T-helper 2 cell treated with Interferon-gamma antibody and Interleukin-4, amounts not matched to agents 5 μg/mL and 100 μg/mL, for 36 hours (primary cell): ENCODE data around the gene TLCD2.
"Not testable (repeated sequence)": the region's sequence is repeated elsewhere in the genome, so short reads cannot be mapped to it uniquely, and the experiment has no call there.

Experiments used
- DNase-seq: peaks from one replicate; pipeline ENCODE4 v3.0.0; 2021; ENCODE audit warnings: low spot score
- H3K27ac Mint-ChIP-seq: one replicate; pipeline ENCODE4 v1.8.0; 2021; ENCODE audit warnings: mild to moderate bottlenecking, mixed read lengths
- H3K27me3 Mint-ChIP-seq: one replicate; pipeline ENCODE4 v1.8.0; 2021; ENCODE audit warnings: low read depth, mixed read lengths
- H3K36me3 Mint-ChIP-seq: one replicate; pipeline ENCODE4 v1.8.0; 2021; ENCODE audit warnings: low read depth, mixed read lengths
- H3K4me1 Mint-ChIP-seq: one replicate; pipeline ENCODE4 v1.8.0; 2021; ENCODE audit warnings: low read depth, mixed read lengths
- H3K4me3 Mint-ChIP-seq: one replicate; pipeline ENCODE4 v1.8.0; 2022; ENCODE audit warnings: mild to moderate bottlenecking, moderate library complexity, mixed read lengths
- H3K9me3 Mint-ChIP-seq: one replicate; pipeline ENCODE4 v1.8.0; 2021; ENCODE audit warnings: mixed read lengths

Gene TLCD2

GRCh38 chr17:1727876-1728630 lies 17.9 kb upstream of the TLCD2 start:
- no peaks in the 10 kb centered on the region for H3K9me3 Mint-ChIP-seq
- H3K27ac Mint-ChIP-seq, result no peak overlapping the region
- no peaks in the 10 kb centered on the region for H3K27me3 Mint-ChIP-seq
- no peak overlapping the region for H3K4me3 Mint-ChIP-seq
- peaks cover 10% of the 10 kb centered on the region for H3K4me1 Mint-ChIP-seq
- DNase-seq, result no peak
- peaks cover 16% of the 10 kb centered on the region for H3K36me3 Mint-ChIP-seq

DNA sequence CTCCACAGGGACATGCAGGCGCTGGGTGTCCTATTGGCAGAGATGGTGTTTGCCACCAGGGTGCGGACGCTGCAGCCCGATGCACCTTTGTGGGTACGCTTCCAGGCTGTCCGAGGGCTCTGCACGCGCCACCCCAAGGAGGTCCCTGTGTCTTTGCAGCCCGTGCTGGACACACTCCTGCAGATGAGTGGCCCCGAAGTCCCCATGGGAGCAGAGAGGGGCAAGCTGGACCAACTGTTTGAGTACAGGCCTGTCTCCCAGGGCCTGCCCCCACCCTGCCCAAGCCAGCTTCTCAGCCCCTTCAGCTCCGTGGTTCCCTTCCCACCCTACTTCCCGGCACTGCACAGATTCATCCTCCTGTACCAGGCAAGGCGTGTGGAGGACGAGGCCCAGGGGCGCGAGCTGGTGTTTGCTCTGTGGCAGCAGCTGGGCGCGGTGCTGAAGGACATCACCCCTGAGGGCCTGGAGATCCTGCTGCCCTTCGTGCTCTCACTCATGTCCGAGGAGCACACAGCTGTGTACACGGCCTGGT lies 17.1 kb upstream of the TLCD2 start:
- H3K27ac Mint-ChIP-seq, result no peak overlapping the region
- no peaks in the 10 kb centered on the region for H3K9me3 Mint-ChIP-seq
- H3K36me3 Mint-ChIP-seq, result peaks cover 17% of the 10 kb centered on the region
- DNase-seq, result no peak
- H3K27me3 Mint-ChIP-seq, result no peaks in the 10 kb centered on the region
- peaks cover 16% of the 10 kb centered on the region for H3K4me1 Mint-ChIP-seq
- no peak overlapping the region for H3K4me3 Mint-ChIP-seq

DNA sequence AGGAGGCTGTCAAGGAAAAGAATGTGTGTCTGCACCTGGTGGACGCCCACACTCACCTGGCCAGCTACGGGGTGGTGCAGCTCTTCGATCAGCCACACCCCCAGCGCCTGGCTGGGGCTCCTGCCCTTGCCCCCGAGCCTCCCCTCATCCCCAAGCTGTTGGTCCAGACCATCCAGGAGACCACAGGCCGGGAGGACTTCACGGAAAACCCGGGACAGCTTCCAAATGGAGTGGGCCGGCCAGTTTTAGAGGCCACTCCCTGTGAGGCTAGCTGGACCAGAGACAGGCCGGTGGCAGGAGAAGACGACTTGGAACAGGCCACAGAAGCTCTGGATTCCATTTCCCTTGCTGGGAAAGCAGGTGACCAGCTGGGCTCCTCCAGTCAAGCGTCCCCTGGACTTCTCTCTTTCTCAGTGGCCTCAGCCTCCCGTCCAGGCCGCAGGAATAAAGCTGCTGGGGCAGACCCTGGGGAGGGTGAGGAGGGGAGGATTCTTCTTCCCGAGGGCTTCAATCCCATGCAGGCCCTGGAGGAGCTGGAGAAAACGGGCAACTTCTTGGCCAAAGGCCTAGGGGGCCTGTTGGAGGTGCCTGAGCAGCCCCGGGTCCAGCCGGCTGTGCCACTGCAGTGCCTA lies 16.6 kb upstream of the TLCD2 start:
- Mint-ChIP-seq H3K36me3 (peaks cover 17% of the 10 kb centered on the region), H3K4me1 (peaks cover 16% of the 10 kb centered on the region), H3K9me3 (no peaks in the 10 kb centered on the region), H3K27me3 (no peaks in the 10 kb centered on the region), H3K4me3 (no peak overlapping the region), H3K27ac (no peak overlapping the region)
- DNase-seq, result no peak

DNA sequence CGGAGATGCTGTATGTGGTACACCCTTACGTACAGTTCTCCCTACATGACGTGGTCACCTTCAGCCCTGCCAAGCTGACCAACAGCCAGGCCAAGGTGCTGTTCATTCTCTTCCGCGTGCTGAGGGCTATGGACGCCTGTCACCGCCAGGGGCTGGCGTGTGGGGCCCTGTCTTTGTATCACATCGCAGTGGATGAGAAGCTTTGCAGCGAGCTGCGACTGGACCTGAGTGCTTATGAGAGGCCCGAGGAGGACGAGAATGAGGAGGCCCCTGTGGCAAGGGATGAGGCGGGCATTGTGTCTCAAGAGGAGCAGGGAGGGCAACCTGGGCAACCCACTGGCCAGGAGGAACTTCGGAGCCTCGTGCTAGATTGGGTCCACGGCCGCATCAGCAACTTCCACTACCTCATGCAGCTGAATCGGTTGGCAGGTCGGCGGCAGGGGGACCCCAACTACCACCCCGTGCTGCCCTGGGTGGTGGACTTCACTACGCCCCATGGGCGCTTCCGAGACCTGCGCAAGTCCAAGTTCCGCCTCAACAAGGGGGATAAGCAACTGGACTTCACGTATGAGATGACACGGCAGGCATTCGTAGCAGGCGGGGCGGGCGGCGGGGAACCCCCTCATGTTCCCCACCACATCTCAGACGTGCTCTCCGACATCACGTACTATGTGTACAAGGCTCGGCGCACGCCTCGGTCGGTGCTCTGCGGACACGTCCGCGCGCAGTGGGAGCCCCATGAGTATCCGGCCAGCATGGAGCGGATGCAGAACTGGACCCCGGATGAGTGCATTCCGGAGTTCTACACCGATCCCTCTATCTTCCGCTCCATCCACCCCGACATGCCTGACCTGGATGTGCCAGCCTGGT lies 15.7 kb upstream of the TLCD2 start:
- peak overlapping the region; percentile 71 for H3K27ac Mint-ChIP-seq
- peaks cover 17% of the 10 kb centered on the region for H3K36me3 Mint-ChIP-seq
- DNase-seq, result no peak
- H3K4me3 Mint-ChIP-seq, result peak overlapping the region; percentile 80
- no peaks in the 10 kb centered on the region for H3K27me3 Mint-ChIP-seq
- H3K4me1 Mint-ChIP-seq, result peaks cover 18% of the 10 kb centered on the region
- H3K9me3 Mint-ChIP-seq, result no peaks in the 10 kb centered on the region

- H3K27me3 Mint-ChIP-seq, result no peaks in the 10 kb centered on the region
- peaks cover 17% of the 10 kb centered on the region for H3K36me3 Mint-ChIP-seq
- peaks cover 23% of the 10 kb centered on the region for H3K4me1 Mint-ChIP-seq
- peak overlapping the region; percentile 71 for H3K27ac Mint-ChIP-seq
- H3K4me3 Mint-ChIP-seq, result peak overlapping the region; percentile 80
- H3K9me3 Mint-ChIP-seq, result no peaks in the 10 kb centered on the region
- DNase-seq, result no peak
These were observed 14.9 kb upstream of the TLCD2 start for GRCh38 chr17:1724869-1725641.

- H3K9me3 Mint-ChIP-seq, result no peaks in the 10 kb centered on the region
- H3K4me3 Mint-ChIP-seq, result peak within 1 kb of the TSS; percentile 80
- H3K36me3 Mint-ChIP-seq, result peaks cover 13% of the 10 kb centered on the region
- peaks cover 23% of the 10 kb centered on the region for H3K4me1 Mint-ChIP-seq
- H3K27ac Mint-ChIP-seq, result peak within 1 kb of the TSS; percentile 71
- no peaks in the 10 kb centered on the region for H3K27me3 Mint-ChIP-seq
- peak; percentile 89 for DNase-seq
These were observed 14.2 kb upstream of the TLCD2 start, which contains the start of gene WDR81 for GRCh38 chr17:1724351-1724868. TSS of gene WDR81 (plus strand) at chr17:1724704. CDS start at chr17:1724960, 256 bp downstream.

GRCh38 chr17:1722022-1722421 lies 11.8 kb upstream of the TLCD2 start:
- not testable (repeated sequence) for H3K27ac Mint-ChIP-seq, H3K4me3 Mint-ChIP-seq, H3K27me3 Mint-ChIP-seq, H3K36me3 Mint-ChIP-seq, DNase-seq, H3K9me3 Mint-ChIP-seq
- H3K4me1 Mint-ChIP-seq, result peaks cover 28% of the 10 kb centered on the region

GRCh38 chr17:1720856-1721386 lies 10.7 kb upstream of the TLCD2 start:
- Mint-ChIP-seq H3K27ac (no peak overlapping the region), H3K4me3 (peak overlapping the region; percentile 39)
- DNase-seq, result peak; percentile 58

DNA sequence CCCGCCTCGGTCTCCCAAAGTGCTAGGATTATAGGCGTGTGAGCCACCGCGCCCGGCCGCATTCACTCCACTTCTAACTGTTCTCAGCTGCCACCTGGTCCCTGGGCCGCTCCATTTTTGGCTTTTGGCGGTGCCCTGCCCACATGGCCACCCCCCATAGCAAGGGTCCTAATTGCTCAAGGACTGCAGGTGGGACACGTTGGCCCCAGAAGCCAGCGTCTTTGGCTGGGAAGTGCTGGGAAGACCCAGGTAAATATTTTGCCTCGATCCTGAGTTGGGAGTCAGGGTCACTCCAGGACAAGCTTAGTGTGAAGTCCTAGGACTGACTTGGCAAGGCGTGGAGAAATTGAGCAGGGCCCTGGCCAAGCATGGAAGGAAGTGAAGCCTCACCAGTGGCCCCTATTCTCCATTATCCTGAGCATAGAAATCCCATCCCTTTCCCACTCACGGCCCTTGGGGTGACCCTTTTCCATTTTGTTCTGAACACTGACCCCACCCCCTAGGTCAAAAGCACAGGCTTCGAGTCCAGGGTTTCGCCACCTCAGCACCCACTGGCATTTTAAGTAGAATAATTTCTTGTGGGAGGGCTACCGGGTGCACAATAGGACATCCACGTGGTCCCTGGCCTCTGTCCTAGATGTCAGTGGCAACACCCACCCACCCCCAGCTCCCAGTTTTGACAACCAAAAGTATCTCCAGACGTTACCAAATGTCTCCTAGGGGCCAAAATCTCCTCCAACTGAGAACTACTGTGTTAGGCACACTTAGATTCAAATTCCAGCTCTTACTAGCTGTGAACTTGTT lies 8.4 kb upstream of the TLCD2 start:
- H3K9me3 Mint-ChIP-seq, result no peaks in the 10 kb centered on the region
- peaks cover 5% of the 10 kb centered on the region for H3K27me3 Mint-ChIP-seq
- H3K36me3 Mint-ChIP-seq, result peaks cover 5% of the 10 kb centered on the region
- peak overlapping the region; percentile 99 for H3K27ac Mint-ChIP-seq
- H3K4me3 Mint-ChIP-seq, result peak overlapping the region; percentile 98
- no peak for DNase-seq
- peaks cover 32% of the 10 kb centered on the region for H3K4me1 Mint-ChIP-seq

More at GRCh38 chr17:1720856-1721386, 10.7 kb upstream of the TLCD2 start:
- no peaks in the 10 kb centered on the region for H3K27me3 Mint-ChIP-seq
- peaks cover 32% of the 10 kb centered on the region for H3K4me1 Mint-ChIP-seq
- H3K36me3 Mint-ChIP-seq, result peaks cover 6% of the 10 kb centered on the region
- H3K9me3 Mint-ChIP-seq, result no peaks in the 10 kb centered on the region

- H3K9me3 Mint-ChIP-seq, result no peaks in the 10 kb centered on the region
- peaks cover 24% of the 10 kb centered on the region for H3K4me1 Mint-ChIP-seq
- DNase-seq, result peak; percentile 89
- peaks cover 12% of the 10 kb centered on the region for H3K27me3 Mint-ChIP-seq
- H3K4me3 Mint-ChIP-seq, result peak overlapping the region; percentile 98
- H3K27ac Mint-ChIP-seq, result peak overlapping the region; percentile 99
- peaks cover 10% of the 10 kb centered on the region for H3K36me3 Mint-ChIP-seq
These were observed 6.9 kb upstream of the TLCD2 start for GRCh38 chr17:1716912-1717695.

- DNase-seq, result peak; percentile 100
- Mint-ChIP-seq H3K27me3 (peaks cover 19% of the 10 kb centered on the region), H3K36me3 (peaks cover 13% of the 10 kb centered on the region), H3K27ac (peak overlapping the region; percentile 99), H3K4me3 (peak overlapping the region; percentile 98), H3K9me3 (no peaks in the 10 kb centered on the region), H3K4me1 (peaks cover 24% of the 10 kb centered on the region)
These were observed 6.1 kb upstream of the TLCD2 start for GRCh38 chr17:1716076-1716911.
